CMK (cell line): ENCODE measurements around the gene ANKRD52.
"Not testable (repeated sequence)": the region's sequence is repeated elsewhere in the genome, so short reads cannot be mapped to it uniquely, and the experiment has no call there.

Source experiments
- DNase-seq: peaks from one replicate; pipeline ENCODE4 v3.0.0-alpha.2; 2010; ENCODE audit warnings: low read depth

ANKRD52 gene

GRCh38 chr12:56208006-56208405, 50.2 kb downstream of the ANKRD52 start:
- no peak for DNase-seq

GRCh38 chr12:56206452-56207166, 51.6 kb downstream of the ANKRD52 start:
- DNase-seq: no peak

- DNase-seq: no peak
Measured at GRCh38 chr12:56205445-56205844, 52.7 kb downstream of the ANKRD52 start.

- no peak for DNase-seq
Measured at GRCh38 chr12:56204275-56204674, 53.9 kb downstream of the ANKRD52 start.

GRCh38 chr12:56202838-56203237, 55.3 kb downstream of the ANKRD52 start:
- no peak for DNase-seq

GRCh38 chr12:56202366-56202765, 55.8 kb downstream of the ANKRD52 start:
- no peak for DNase-seq

GRCh38 chr12:56198836-56199235, 59.3 kb downstream of the ANKRD52 start:
- no peak for DNase-seq

- no peak for DNase-seq
Measured at GRCh38 chr12:56197921-56198635, 60.1 kb downstream of the ANKRD52 start.

- not testable (repeated sequence) for DNase-seq
Measured at GRCh38 chr12:56196818-56197550, 61.2 kb downstream of the ANKRD52 start.

GRCh38 chr12:56193025-56193578, 65.1 kb downstream of the ANKRD52 start:
- DNase-seq: no peak

- no peak for DNase-seq
Measured at GRCh38 chr12:56192582-56192981, 65.6 kb downstream of the ANKRD52 start.

GRCh38 chr12:56190695-56191155, 67.5 kb downstream of the ANKRD52 start:
- DNase-seq: no peak

GRCh38 chr12:56189918-56190694, 68.1 kb downstream of the ANKRD52 start:
- peak; percentile 64 for DNase-seq

- DNase-seq: peak; percentile 76
Measured at GRCh38 chr12:56189099-56189917, 68.9 kb downstream of the ANKRD52 start, which contains the start of gene SMARCC2. TSS of gene SMARCC2 (minus strand) at chr12:56189483. CDS start at chr12:56189461, 22 bp downstream.

GRCh38 chr12:56188778-56189098, 69.4 kb downstream of the ANKRD52 start:
- DNase-seq: no peak

- DNase-seq: no peak
Measured at GRCh38 chr12:56188131-56188777, 69.9 kb downstream of the ANKRD52 start.
